ENCODE results near the gene CMKLR1.

Gene CMKLR1

DNA sequence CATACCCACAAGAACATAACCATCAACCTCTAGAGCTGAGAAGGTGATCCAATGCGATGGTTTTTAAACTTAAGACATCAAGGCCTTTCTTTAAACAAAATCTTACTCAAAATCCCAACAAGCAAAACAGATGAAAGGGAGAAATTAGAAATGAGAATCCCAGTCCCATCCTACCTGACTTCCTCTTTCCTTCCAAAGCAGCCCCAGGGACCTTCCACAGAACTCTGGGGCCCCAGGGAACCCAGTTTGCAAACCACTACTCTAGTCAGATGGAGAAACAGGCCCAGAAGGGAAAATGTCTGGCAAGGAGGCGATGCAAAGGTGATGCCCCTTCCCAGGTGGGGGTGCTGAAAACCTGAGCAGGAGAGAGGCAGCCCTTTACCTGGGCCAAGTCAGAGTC is 29.0 kb upstream of the CMKLR1 start:
- Mint-ChIP-seq H3K4me3 (no peak overlapping the region), H3K9me3 (peaks cover 6% of the 10 kb centered on the region), H3K36me3 (ENCODE audit: low read depth) (no peaks in the 10 kb centered on the region), H3K27ac (no peak overlapping the region), H3K27me3 (ENCODE audit: low read depth) (no peaks in the 10 kb centered on the region), H3K4me1 (no peaks in the 10 kb centered on the region)
- TF ChIP-seq CTCF (IDR thresholded peaks at IDR 0.05; ENCODE audit: unreplicated experiment in 3 of 3): no peak

GRCh38 chr12:108367436-108367835 is 28.3 kb upstream of the CMKLR1 start:
- Mint-ChIP-seq H3K27me3 (ENCODE audit: low read depth) (no peaks in the 10 kb centered on the region), H3K9me3 (peaks cover 2% of the 10 kb centered on the region)

DNA sequence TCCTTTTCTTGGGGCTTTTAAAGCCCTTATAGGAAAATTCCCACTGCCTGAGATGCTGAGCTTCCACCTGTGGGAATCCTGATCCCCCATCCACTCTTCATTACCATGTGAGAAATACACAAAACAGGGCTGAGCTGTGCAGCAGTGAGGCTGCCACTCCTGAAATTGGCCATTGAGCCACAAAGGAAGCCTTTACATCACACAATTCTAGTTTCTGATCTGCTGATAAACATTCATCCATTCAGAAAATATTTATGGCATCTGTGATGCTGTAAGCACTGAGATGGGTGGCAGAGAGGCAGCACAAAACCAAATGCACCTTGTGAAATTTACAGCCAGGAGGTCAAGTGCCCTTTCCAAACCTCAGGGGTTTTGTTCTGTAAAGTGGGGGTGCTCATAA is 26.2 kb upstream of the CMKLR1 start:
- no peak for TF ChIP-seq CTCF (IDR thresholded peaks at IDR 0.05; ENCODE audit: unreplicated experiment in 3 of 3)
- Mint-ChIP-seq H3K4me3 (no peak overlapping the region), H3K27ac (no peak overlapping the region), H3K36me3 (ENCODE audit: low read depth) (no peaks in the 10 kb centered on the region), H3K9me3 (no peaks in the 10 kb centered on the region), H3K4me1 (peaks cover 5% of the 10 kb centered on the region), H3K27me3 (ENCODE audit: low read depth) (peaks cover 12% of the 10 kb centered on the region)

More at GRCh38 chr12:108367436-108367835, 28.3 kb upstream of the CMKLR1 start:
- H3K4me3 Mint-ChIP-seq: no peak overlapping the region
- H3K36me3 Mint-ChIP-seq (ENCODE audit: low read depth): no peaks in the 10 kb centered on the region
- TF ChIP-seq CTCF (IDR thresholded peaks at IDR 0.05; ENCODE audit: unreplicated experiment in 3 of 3): no peak
- H3K4me1 Mint-ChIP-seq: no peaks in the 10 kb centered on the region
- no peak overlapping the region for H3K27ac Mint-ChIP-seq

GRCh38 chr12:108364879-108365278 is 25.8 kb upstream of the CMKLR1 start:
- H3K4me3 Mint-ChIP-seq: no peak overlapping the region
- no peak for TF ChIP-seq CTCF (IDR thresholded peaks at IDR 0.05; ENCODE audit: unreplicated experiment in 3 of 3)
- H3K27me3 Mint-ChIP-seq (ENCODE audit: low read depth): peaks cover 12% of the 10 kb centered on the region
- H3K36me3 Mint-ChIP-seq (ENCODE audit: low read depth): no peaks in the 10 kb centered on the region
- H3K4me1 Mint-ChIP-seq: peaks cover 5% of the 10 kb centered on the region
- no peak overlapping the region for H3K27ac Mint-ChIP-seq
- H3K9me3 Mint-ChIP-seq: no peaks in the 10 kb centered on the region

GRCh38 chr12:108363565-108363964 is 24.5 kb upstream of the CMKLR1 start:
- H3K27ac Mint-ChIP-seq: no peak overlapping the region
- H3K36me3 Mint-ChIP-seq (ENCODE audit: low read depth): no peaks in the 10 kb centered on the region
- TF ChIP-seq CTCF (IDR thresholded peaks at IDR 0.05; ENCODE audit: unreplicated experiment in 3 of 3): no peak
- H3K9me3 Mint-ChIP-seq: no peaks in the 10 kb centered on the region
- H3K4me3 Mint-ChIP-seq: no peak overlapping the region
- peaks cover 9% of the 10 kb centered on the region for H3K4me1 Mint-ChIP-seq
- H3K27me3 Mint-ChIP-seq (ENCODE audit: low read depth): peaks cover 16% of the 10 kb centered on the region

DNA sequence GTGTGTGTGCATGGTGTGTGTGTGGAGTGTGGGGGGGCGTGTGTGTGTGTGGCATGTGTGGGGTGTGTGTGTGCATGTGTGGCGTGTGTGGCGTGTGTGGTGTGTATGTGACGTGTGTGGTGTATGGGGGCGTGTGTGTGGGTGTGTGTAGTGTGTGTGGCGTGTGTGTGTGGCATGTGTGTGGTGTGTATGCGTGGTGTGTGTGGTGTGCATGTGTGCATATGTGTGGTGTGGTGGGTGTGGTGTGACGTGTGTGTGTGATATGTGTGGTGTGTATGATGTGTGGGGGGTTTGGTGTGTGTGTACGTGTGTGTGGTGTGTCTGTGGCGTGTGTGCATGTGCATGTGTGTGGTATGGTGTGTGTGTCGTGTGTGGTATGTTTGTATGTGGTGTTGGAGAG is 24.1 kb upstream of the CMKLR1 start:
- H3K27me3 Mint-ChIP-seq (ENCODE audit: low read depth): peaks cover 18% of the 10 kb centered on the region
- H3K4me3 Mint-ChIP-seq: no peak overlapping the region
- no peaks in the 10 kb centered on the region for H3K36me3 Mint-ChIP-seq (ENCODE audit: low read depth)
- H3K9me3 Mint-ChIP-seq: no peaks in the 10 kb centered on the region
- TF ChIP-seq CTCF (IDR thresholded peaks at IDR 0.05; ENCODE audit: unreplicated experiment in 3 of 3): no peak
- H3K4me1 Mint-ChIP-seq: peaks cover 13% of the 10 kb centered on the region
- H3K27ac Mint-ChIP-seq: no peak overlapping the region
